ENCODE data around the gene PRSS12. TPM values are rescaled to one million over a fixed set of nuclear protein-coding genes. Genes with fewer than 3 reads are reported as not detected.
A peak's percentile ranks its signal among the peaks of the same experiment; 100 is the strongest.
"Not testable (repeated sequence)": the region's sequence is repeated elsewhere in the genome, so short reads cannot be mapped to it uniquely, and the experiment has no call there.

Gene PRSS12
- total RNA-seq, result 39.4 TPM

GRCh38 chr4:118352843-118353533 is at the start of gene PRSS12:
Gene PRSS12, minus strand, starts transcription at chr4:118353003. Its CDS starts 283 bp downstream, at chr4:118352720.
- peak; percentile 78 for DNase-seq (ENCODE audit: low spot score)

- DNase-seq (ENCODE audit: low spot score), result no peak
Observed at GRCh38 chr4:118400356-118400755, 47.6 kb upstream of the PRSS12 start.

- DNase-seq (ENCODE audit: low spot score), result not testable (repeated sequence)
Observed at GRCh38 chr4:118399883-118400282, 47.1 kb upstream of the PRSS12 start.

DNA sequence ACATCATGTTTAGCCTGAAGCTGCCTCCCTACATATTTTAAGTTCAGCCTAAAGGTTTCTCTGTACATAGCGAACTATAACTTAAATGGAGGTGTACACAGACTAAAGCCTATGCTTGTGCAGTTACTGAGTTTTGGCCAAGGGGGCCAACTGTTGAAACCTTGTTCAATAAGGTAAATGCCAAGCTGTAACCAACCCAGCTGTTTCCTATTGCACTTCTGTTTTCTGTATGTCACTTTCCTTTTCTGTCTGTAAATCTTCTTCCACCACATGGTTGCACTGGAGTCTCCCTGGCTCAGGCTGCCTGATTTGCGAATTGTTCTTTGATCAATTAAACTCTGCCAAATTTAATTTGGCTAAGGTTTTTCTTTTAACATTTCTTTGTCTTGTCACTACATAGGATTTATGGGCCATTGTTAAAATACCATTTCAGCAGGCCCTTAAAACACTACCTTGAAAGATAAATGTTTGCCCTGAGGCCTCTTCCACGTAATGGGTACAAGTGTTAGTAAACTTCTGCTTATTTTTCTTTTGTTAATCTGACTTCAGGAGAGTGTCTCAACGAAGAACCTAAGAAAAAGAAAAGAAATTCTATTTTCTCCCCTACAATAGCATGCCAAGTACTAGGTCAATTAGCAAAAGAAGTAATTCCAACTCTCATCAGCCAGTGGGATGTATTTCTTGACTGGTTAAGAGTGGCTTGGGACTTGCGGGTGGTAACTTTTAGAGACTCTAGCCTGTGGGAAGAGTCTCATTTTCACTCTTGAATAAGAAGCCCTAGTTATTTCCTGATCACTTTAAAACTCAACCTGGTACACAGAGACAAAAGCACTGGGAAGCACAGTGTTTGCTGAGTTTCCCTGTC is 45.7 kb upstream of the PRSS12 start:
- no peak for DNase-seq (ENCODE audit: low spot score)

- DNase-seq (ENCODE audit: low spot score), result no peak
Observed at GRCh38 chr4:118397623-118397979, 44.8 kb upstream of the PRSS12 start.

DNA sequence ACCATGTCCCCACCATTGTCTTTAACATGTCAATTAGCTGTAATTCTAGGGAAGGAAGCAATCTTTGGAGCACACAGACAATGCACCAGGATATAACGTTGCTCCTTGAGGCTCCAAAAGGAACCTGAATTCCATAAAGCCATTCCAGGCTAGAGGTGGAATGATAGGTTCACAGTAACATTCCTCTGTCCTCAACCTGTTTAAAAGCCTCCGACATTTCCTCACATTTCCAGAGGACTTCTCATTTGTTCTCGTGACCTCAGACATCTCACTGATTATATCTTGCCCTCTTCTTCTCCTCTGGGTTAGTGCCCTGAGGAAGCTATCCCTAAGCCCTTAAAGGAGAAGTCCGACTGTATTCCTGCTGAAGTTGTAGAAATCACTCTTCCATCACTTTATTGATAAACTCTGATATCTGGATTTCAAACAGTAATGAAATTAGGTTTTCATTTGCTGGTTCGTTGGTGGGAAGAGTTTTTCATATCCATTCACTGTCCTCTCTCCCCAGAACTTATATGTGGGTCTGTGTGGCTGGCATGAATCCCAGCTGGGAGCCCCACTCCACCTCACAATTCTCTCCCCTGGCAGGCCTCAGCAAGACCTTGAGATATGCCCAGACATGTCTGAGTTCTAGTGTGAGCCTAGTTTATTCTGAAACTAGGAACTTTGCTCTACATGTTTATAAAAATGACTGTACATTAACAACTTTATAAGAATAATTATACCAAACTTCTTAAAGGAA is 44.2 kb upstream of the PRSS12 start:
- no peak for DNase-seq (ENCODE audit: low spot score)

DNA sequence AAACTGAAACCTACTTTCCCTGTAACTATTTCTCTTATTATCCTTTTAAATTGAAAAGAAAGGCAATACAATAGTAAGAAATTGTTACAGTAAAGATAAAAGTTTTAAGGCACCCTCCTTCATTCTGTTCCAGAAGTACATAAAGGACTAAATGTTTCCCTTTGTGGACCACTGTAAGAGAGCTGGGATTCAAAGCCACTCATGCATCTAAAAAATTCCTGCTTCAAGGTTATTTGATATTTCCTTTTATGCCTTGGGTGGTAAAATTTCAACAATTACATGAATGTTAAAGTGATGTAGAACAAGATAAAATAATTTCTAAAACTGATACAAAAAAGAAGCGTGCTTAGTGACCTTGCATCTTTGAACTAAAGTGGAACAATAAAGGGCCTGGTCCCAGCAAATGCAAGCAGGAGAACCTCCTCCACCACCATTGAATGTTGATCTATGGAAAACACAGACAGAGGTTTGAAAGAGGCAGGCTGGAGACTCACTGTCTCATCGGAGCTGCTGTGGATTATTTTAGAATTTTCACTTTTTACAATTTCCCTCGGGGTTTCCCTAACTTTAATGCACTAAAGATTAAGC is 42.3 kb upstream of the PRSS12 start:
- no peak for DNase-seq (ENCODE audit: low spot score)

DNA sequence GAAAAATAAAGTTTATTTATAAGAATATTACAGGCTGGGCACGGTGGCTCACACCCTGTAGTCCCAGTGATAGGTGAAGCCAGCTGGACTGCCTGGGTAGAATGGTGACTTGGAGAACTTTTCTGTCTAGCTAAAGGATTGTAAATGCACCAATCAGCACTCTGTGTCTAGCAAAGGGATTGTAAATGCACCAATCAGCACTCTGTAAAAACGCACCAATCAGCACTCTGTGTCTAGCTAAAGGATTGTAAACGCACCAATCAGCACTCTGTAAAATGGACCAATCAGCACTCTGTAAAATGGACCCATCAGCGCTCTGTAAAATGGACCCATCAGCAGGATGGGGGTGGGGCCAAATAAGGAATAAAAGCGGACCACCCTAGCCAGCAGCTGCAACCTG is 39.7 kb upstream of the PRSS12 start:
- DNase-seq (ENCODE audit: low spot score), result not testable (repeated sequence)

DNA sequence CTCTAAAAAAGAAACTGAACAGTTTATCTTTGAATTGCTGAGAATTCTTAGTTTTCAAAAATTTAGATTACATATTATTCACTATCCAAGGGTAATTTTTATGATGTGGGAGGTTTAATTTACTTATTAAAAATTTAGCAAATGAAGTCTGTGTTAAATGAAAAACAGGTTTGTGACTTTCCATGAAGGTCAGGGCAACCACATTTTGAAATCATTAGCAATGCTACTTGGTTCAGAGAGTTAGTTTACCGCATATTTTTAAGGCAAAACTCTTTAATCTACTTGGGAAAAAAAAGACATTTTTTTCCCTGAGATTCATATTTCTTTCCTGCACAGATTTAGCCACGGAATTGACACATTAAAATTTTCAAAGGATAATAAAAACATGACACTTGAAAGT is 37.3 kb upstream of the PRSS12 start:
- DNase-seq (ENCODE audit: low spot score), result no peak

DNA sequence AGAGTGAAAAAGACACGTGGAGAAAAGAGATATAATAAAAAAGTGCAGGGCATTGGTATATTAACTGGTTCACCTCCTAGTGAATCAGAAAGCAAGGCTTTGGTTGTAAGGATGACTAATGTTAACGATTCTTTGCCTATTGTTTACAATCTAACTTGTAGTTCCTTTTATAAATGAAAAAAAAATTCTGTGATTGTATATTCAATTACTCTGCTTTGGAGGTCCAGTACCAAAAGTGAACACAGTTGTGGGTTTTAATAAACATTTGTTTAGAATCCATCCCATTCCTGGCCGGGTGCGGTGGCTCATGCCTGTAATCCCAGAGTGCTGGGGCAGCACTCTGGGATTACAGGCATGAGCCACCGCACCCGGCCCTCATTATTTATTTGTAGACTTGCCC is 36.9 kb upstream of the PRSS12 start:
- DNase-seq (ENCODE audit: low spot score), result no peak

DNA sequence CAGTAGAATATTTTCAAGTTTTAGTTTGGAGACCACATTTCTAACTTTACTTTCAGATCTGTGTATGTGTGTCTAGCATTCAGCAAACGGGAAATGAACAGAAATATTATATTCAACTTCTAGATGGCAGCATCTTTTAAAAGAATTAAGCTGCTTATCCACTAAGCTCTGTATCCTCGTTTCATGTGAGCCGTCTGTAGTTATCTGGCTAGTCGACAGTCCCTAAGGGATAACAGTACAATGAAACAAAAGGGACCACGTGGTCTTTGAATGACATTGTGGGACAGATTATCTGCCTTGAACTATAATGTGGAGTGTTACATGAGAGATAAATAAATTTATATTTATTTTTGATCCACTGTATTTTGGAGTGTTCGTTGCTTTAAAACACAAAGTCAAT is 35.8 kb upstream of the PRSS12 start:
- no peak for DNase-seq (ENCODE audit: low spot score)

GRCh38 chr4:118381902-118382301 is 29.1 kb upstream of the PRSS12 start:
- no peak for DNase-seq (ENCODE audit: low spot score)

GRCh38 chr4:118373614-118374255 is 20.9 kb upstream of the PRSS12 start:
- no peak for DNase-seq (ENCODE audit: low spot score)

DNA sequence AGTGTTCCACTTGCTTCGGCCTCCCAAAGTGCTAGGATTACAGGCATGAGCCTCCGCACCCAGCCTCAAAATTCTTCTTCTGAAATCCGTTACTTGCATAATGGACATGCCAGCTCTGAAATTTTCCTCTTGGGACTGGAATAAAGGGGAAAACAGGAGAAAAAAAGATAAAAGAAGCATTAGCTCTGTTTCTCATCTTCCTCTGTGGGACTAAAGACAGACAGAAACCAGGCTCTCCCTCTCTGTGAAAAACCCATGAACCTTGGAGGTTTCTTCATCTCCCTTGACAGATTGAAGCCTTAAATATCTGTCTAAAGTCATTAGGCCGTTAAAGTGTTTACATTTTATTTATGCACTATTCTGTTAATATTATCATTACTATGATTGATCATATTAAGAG is 19.4 kb upstream of the PRSS12 start:
- no peak for DNase-seq (ENCODE audit: low spot score)

- no peak for DNase-seq (ENCODE audit: low spot score)
Observed at GRCh38 chr4:118369231-118369630, 16.4 kb upstream of the PRSS12 start.

DNA sequence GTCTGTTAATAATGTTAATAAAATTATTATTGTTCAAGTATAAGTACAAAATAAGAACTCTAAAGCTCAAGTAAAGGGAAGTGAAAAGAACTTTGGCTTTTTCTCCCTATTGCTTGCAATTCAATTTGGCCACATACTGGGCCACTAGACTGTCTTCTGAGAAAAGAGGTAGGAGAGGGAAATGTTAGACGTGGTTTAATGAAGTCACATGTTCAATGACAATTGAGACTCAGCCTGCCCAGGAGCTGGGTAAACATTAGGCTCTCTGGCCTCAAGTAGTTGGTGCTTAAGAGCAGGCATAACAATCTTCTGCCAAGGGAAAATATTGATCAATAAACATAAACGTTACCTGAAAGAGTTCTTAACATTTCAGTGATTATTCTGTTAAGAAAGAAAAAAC is 15.1 kb upstream of the PRSS12 start:
- DNase-seq (ENCODE audit: low spot score), result peak; percentile 30

GRCh38 chr4:118367361-118367760 is 14.6 kb upstream of the PRSS12 start:
- no peak for DNase-seq (ENCODE audit: low spot score)

GRCh38 chr4:118363166-118363565 is 10.4 kb upstream of the PRSS12 start:
- DNase-seq (ENCODE audit: low spot score), result no peak

- no peak for DNase-seq (ENCODE audit: low spot score)
Observed at GRCh38 chr4:118361192-118361591, 8.4 kb upstream of the PRSS12 start.

- DNase-seq (ENCODE audit: low spot score), result no peak
Observed at GRCh38 chr4:118360106-118360505, 7.3 kb upstream of the PRSS12 start.

GRCh38 chr4:118357601-118358000 is 4.8 kb upstream of the PRSS12 start:
- no peak for DNase-seq (ENCODE audit: low spot score)

DNA sequence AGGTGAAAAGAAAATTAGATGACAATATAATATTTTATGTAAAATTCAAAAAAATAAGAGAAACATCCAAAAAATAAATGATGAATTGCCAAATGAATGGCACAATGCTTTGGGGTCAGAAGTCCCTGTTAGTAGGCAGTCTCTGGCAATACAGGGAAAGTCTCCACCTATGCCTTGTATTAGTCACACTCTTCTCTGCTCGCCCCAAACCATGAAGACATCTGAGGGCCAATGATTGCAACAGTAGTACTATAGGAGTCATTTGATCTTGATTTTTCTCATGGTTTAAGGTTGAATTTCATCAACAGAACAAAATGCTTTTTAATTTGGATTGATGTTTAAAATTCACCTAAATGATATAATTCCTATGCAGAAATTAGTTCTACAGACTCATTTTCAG is 3.9 kb upstream of the PRSS12 start:
- no peak for DNase-seq (ENCODE audit: low spot score)
